WTC11 (cell line): ENCODE data around the gene CHRNE. TPM values are rescaled to one million over a fixed set of nuclear protein-coding genes. Genes with fewer than 3 reads are reported as not detected.

Experiments
- ATF1 ChIP-seq: sonication (generic); formaldehyde crosslinking; IDR thresholded peaks from 2 replicates; pipeline ENCODE4 v1.8.1; 2023; ENCODE audit warnings: mild to moderate bottlenecking, moderate library complexity, missing genetic modification reagents
- CDX4 ChIP-seq: fragments of 250-450 bp; sonication (Bioruptor Pico); IDR thresholded peaks from 2 replicates; pipeline ENCODE4 v1.9.0; 2021; ENCODE audit warnings: moderate library complexity, mild to moderate bottlenecking, inconsistent platforms, borderline replicate concordance
- CREM ChIP-seq: sonication (generic); formaldehyde crosslinking; IDR thresholded peaks from 2 replicates; pipeline ENCODE4 v1.8.1; 2022; ENCODE audit warnings: mild to moderate bottlenecking, missing genetic modification reagents, moderate library complexity
- CTCF ChIP-seq: fragments of 200-600 bp; IDR thresholded peaks from 2 replicates; pipeline ENCODE4 v1.8.0; 2022; ENCODE audit warnings: antibody characterized with exemption
- E2F5 ChIP-seq: sonication (generic); formaldehyde crosslinking; IDR thresholded peaks from 2 replicates; pipeline ENCODE4 v1.8.1; 2022; ENCODE audit warnings: mild to moderate bottlenecking, moderate library complexity, missing genetic modification reagents
- ERG ChIP-seq: fragments of 250-450 bp; sonication (Bioruptor Pico); IDR thresholded peaks from 2 replicates; pipeline ENCODE4 v1.8.0; 2021; ENCODE audit warnings: mild to moderate bottlenecking
- FOXJ3 ChIP-seq: sonication (generic); formaldehyde crosslinking; IDR thresholded peaks from 2 replicates; pipeline ENCODE4 v1.9.0; 2021; ENCODE audit warnings: missing genetic modification reagents, mild to moderate bottlenecking, borderline replicate concordance
- FOXP1 ChIP-seq: sonication (generic); formaldehyde crosslinking; IDR thresholded peaks from 2 replicates; pipeline ENCODE4 v1.8.0; 2022; ENCODE audit warnings: missing genetic modification reagents, mild to moderate bottlenecking, moderate library complexity, borderline replicate concordance
- GABPB1 ChIP-seq: sonication (generic); formaldehyde crosslinking; IDR thresholded peaks from 2 replicates; pipeline ENCODE4 v1.8.1; 2023; ENCODE audit warnings: mild to moderate bottlenecking, missing genetic modification reagents
- HMGA2 ChIP-seq: fragments of 250-450 bp; sonication (Bioruptor Pico); IDR thresholded peaks from 2 replicates; pipeline ENCODE4 v1.4.0; 2021; ENCODE audit warnings: mild to moderate bottlenecking, moderate library complexity
- HMGXB4 ChIP-seq: sonication (generic); formaldehyde crosslinking; IDR thresholded peaks from 2 replicates; pipeline ENCODE4 v1.8.1; 2023; ENCODE audit warnings: mild to moderate bottlenecking, moderate library complexity, missing genetic modification reagents
- IRF1 ChIP-seq: sonication (generic); formaldehyde crosslinking; IDR thresholded peaks from 2 replicates; pipeline ENCODE4 v1.8.0; 2023; ENCODE audit warnings: missing genetic modification reagents
- KAT7 ChIP-seq: sonication (generic); formaldehyde crosslinking; IDR thresholded peaks from 2 replicates; pipeline ENCODE4 v1.8.1; 2023; ENCODE audit warnings: missing genetic modification reagents, mild to moderate bottlenecking, borderline replicate concordance
- MLX ChIP-seq: sonication (generic); formaldehyde crosslinking; IDR thresholded peaks from 2 replicates; pipeline ENCODE4 v1.8.1; 2023; ENCODE audit warnings: mild to moderate bottlenecking, missing genetic modification reagents, moderate library complexity
- NFE2L1 ChIP-seq: sonication (generic); formaldehyde crosslinking; IDR thresholded peaks from 2 replicates; pipeline ENCODE4 v1.8.1; 2023; ENCODE audit warnings: missing genetic modification reagents
- NR2C2 ChIP-seq: sonication (generic); formaldehyde crosslinking; IDR thresholded peaks from 2 replicates; pipeline ENCODE4 v1.8.0; 2022; ENCODE audit warnings: mild to moderate bottlenecking, missing genetic modification reagents
- NR3C1 ChIP-seq: sonication (generic); formaldehyde crosslinking; conservative IDR thresholded peaks from 2 replicates; pipeline ENCODE4 v1.8.1; 2023; ENCODE audit warnings: low read depth, mild to moderate bottlenecking, missing genetic modification reagents
- PRRX2 ChIP-seq: fragments of 250-450 bp; sonication (Bioruptor Pico); IDR thresholded peaks from 2 replicates; pipeline ENCODE4 v1.8.0; 2021; ENCODE audit warnings: mild to moderate bottlenecking
- TCF7 ChIP-seq: sonication (generic); formaldehyde crosslinking; IDR thresholded peaks from 2 replicates; pipeline ENCODE4 v1.8.0; 2022; ENCODE audit warnings: mild to moderate bottlenecking, low read depth, missing genetic modification reagents, moderate library complexity
- TEAD1 ChIP-seq: sonication (generic); formaldehyde crosslinking; IDR thresholded peaks from 2 replicates; pipeline ENCODE4 v1.8.0; 2022; ENCODE audit warnings: mild to moderate bottlenecking, missing genetic modification reagents
- ZBTB21 ChIP-seq: sonication (generic); formaldehyde crosslinking; IDR thresholded peaks from 2 replicates; pipeline ENCODE4 v1.8.1; 2023; ENCODE audit warnings: mild to moderate bottlenecking, missing genetic modification reagents, borderline replicate concordance
- ZBTB43 ChIP-seq: sonication (generic); formaldehyde crosslinking; IDR thresholded peaks from 2 replicates; pipeline ENCODE4 v1.8.1; 2023; ENCODE audit warnings: mild to moderate bottlenecking, missing genetic modification reagents
- ZNF425 ChIP-seq: fragments of 250-450 bp; sonication (Bioruptor Pico); conservative IDR thresholded peaks from 2 replicates; pipeline ENCODE4 v1.9.0; 2021; ENCODE audit warnings: mild to moderate bottlenecking
- total RNA-seq: library from RNA; stranded (reverse); gene quantifications from 3 replicates; pipeline ENCODE4 v1.2.3, GENCODE V29; 2021

Gene CHRNE
- total RNA-seq, 1 experiment from 2014 or later, result 0.70 TPM

- no peak for TF ChIP-seq ZNF425 (CRISPR knock-in tag)
- TF ChIP-seq ATF1 (CRISPR knock-in tag), result peak; percentile 91; the same call in 1 of the 2 replicates
- no peak for TF ChIP-seq CTCF
- 0 out of 2 replicates have a peak, but pooled peaks have one; percentile 57 for TF ChIP-seq MLX
- 0 out of 2 replicates have a peak, but pooled peaks have one; percentile 55 for TF ChIP-seq PRRX2
- peak; percentile 39; the same call in 1 of the 2 replicates for TF ChIP-seq IRF1
- peak; percentile 71; the same call in 1 of the 2 replicates for TF ChIP-seq NR3C1 (CRISPR knock-in tag)
- TF ChIP-seq E2F5 (CRISPR knock-in tag), result peak; percentile 72; the same call in 1 of the 2 replicates
- no peak for TF ChIP-seq CDX4 (CRISPR knock-in tag)
- TF ChIP-seq ZBTB43, result peak; percentile 79
- TF ChIP-seq NR2C2 (CRISPR knock-in tag), result peak; percentile 17; the same call in 1 of the 2 replicates
- peak; percentile 71; the same call in 1 of the 2 replicates for TF ChIP-seq CREM
- TF ChIP-seq TEAD1 (CRISPR knock-in tag), result peak; percentile 25; the same call in 1 of the 2 replicates
- peak; percentile 55; the same call in 1 of the 2 replicates for TF ChIP-seq TCF7 (CRISPR knock-in tag)
- TF ChIP-seq KAT7 (CRISPR knock-in tag), result peak; percentile 94
- no peak for TF ChIP-seq FOXJ3
- TF ChIP-seq ZBTB21 (CRISPR knock-in tag), result 0 out of 2 replicates have a peak, but pooled peaks have one; percentile 23
- peak; percentile 84; the same call in 1 of the 2 replicates for TF ChIP-seq HMGXB4 (CRISPR knock-in tag)
- peak; percentile 80; the same call in 1 of the 2 replicates for TF ChIP-seq NFE2L1 (CRISPR knock-in tag)
- no peak for TF ChIP-seq HMGA2 (CRISPR knock-in tag)
- TF ChIP-seq GABPB1, result peak; percentile 51
- TF ChIP-seq ERG (CRISPR knock-in tag), result no peak
- peak; percentile 41 for TF ChIP-seq FOXP1 (CRISPR knock-in tag)
These were observed 45.5 kb upstream of the CHRNE start, which contains the start of gene PFN1 (continued) for GRCh38 chr17:4948166-4948930.
